Stimulated activated CD4-positive, alpha-beta T cell treated with anti-CD3 and anti-CD28 coated beads, Interleukin-15, amount 100 ng/mL, for 24 hours (primary cell): Measurements from ENCODE around the gene FAM81B.

Experiments used
- DNase-seq: peaks from one replicate; pipeline ENCODE4 v3.0.0-alpha.2; 2020

The FAM81B gene

GRCh38 chr5:95403996-95404395 is 12.8 kb downstream of the FAM81B start:
- no peak for DNase-seq

- no peak for DNase-seq
Measured at GRCh38 chr5:95406426-95407090, 15.4 kb downstream of the FAM81B start.

GRCh38 chr5:95410279-95410678 is 19.1 kb downstream of the FAM81B start:
- DNase-seq = no peak

- no peak for DNase-seq
Measured at GRCh38 chr5:95411474-95411873, 20.3 kb downstream of the FAM81B start.

GRCh38 chr5:95414451-95414850 is 23.3 kb downstream of the FAM81B start:
- no peak for DNase-seq

- DNase-seq = no peak
Measured at GRCh38 chr5:95417971-95418370, 26.8 kb downstream of the FAM81B start.

- no peak for DNase-seq
Measured at GRCh38 chr5:95422838-95423237, 31.7 kb downstream of the FAM81B start.

- no peak for DNase-seq
Measured at GRCh38 chr5:95424016-95424415, 32.9 kb downstream of the FAM81B start.

GRCh38 chr5:95424526-95424925 is 33.4 kb downstream of the FAM81B start:
- DNase-seq = no peak

GRCh38 chr5:95426227-95426626 is 35.1 kb downstream of the FAM81B start:
- DNase-seq = no peak

- no peak for DNase-seq
Measured at GRCh38 chr5:95432779-95433178, 41.6 kb downstream of the FAM81B start.

GRCh38 chr5:95439801-95440493 is 48.8 kb downstream of the FAM81B start:
- no peak for DNase-seq

- no peak for DNase-seq
Measured at GRCh38 chr5:95440825-95441224, 49.7 kb downstream of the FAM81B start.

- no peak for DNase-seq
Measured at GRCh38 chr5:95441636-95442035, 50.5 kb downstream of the FAM81B start.

- no peak for DNase-seq
Measured at GRCh38 chr5:95445442-95445841, 54.3 kb downstream of the FAM81B start.

- DNase-seq = no peak
Measured at GRCh38 chr5:95445995-95446394, 54.8 kb downstream of the FAM81B start.

- DNase-seq = no peak
Measured at GRCh38 chr5:95446560-95447221, 55.5 kb downstream of the FAM81B start.

GRCh38 chr5:95447961-95448360 is 56.8 kb downstream of the FAM81B start:
- DNase-seq = no peak

GRCh38 chr5:95448789-95449188 is 57.6 kb downstream of the FAM81B start:
- DNase-seq = no peak

- DNase-seq = no peak
Measured at GRCh38 chr5:95449460-95449859, 58.3 kb downstream of the FAM81B start.

- DNase-seq = no peak
Measured at GRCh38 chr5:95454536-95454935, 63.4 kb downstream of the FAM81B start.

GRCh38 chr5:95460665-95461064 is 69.5 kb downstream of the FAM81B start:
- DNase-seq = no peak

GRCh38 chr5:95471487-95471886 is 80.3 kb downstream of the FAM81B start:
- no peak for DNase-seq

GRCh38 chr5:95471942-95472341 is 80.8 kb downstream of the FAM81B start:
- DNase-seq = no peak
